ENCODE measurements around the gene CASP8.
"Not testable (repeated sequence)": the region's sequence is repeated elsewhere in the genome, so short reads cannot be mapped to it uniquely, and the experiment has no call there.

CASP8 gene

DNA sequence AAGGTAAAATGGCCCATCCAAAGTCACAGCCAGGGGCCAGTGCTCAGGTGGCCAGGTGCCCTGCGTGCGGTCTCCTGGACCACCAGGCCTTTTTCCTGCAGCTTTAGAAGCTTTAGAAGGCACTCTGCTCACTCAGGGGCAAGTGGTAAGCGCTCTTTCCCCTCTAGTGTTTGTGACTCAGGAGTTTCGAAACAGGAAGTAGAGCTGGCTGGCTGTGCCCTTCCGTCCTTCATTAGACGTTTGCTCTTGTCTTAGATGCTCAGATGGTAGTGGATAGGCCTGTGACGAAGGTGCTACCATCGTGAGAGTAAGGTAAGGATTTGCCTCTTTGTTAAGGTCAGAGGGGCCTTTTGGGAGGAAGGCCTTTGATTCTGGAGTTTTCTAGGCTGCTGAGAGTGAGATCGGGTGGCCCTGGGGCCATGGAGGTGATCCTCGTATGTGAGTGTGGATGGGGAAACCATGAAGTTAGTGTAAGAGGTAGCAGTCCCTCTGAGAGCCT, at the start of gene CASP8:
Gene CASP8, plus strand, starts transcription at position 235 of the 499 bp plus-strand sequence. CDS start 5,951 bp downstream, outside the sequence.
- no peak for DNase-seq (ENCODE audit: low read depth)

DNA sequence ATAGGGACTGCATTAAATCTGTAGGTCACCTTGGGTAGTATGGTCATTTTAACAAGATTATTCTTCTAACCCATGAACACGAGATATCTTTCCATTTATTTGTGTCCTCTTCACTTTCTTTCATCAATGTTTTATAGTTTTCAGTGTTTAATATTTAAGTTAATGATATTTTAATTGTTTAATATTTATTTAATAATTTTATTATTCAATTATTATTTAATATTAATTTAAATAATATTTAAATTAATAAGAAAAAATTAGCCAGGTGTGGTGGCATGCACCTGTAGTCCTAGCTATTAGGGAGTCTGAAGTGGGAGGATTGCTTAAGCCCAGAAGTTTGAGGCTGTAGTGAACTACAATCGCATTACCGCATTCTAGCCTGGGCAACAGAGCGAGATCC, 44.4 kb upstream of the CASP8 start:
- DNase-seq (ENCODE audit: low read depth): no peak

DNA sequence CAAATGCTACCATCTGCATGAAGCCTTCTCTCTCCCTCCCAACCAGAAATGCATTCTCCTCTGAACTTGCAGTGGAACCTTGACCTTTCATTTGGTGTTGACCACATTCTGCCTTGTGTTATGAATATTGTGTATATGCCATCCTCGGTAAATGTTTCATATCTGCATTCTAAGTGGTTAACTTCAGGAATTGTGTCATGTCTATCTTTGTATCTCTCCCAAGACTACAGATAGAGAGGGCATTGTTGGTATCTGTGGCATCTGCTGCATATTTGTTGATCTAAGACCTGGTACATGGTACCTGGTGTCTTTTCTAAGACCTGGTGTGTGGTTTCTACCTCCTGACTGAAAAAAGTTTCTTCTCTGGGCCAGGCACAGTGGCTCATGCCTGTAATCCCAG, 43.4 kb upstream of the CASP8 start:
- DNase-seq (ENCODE audit: low read depth): no peak

DNA sequence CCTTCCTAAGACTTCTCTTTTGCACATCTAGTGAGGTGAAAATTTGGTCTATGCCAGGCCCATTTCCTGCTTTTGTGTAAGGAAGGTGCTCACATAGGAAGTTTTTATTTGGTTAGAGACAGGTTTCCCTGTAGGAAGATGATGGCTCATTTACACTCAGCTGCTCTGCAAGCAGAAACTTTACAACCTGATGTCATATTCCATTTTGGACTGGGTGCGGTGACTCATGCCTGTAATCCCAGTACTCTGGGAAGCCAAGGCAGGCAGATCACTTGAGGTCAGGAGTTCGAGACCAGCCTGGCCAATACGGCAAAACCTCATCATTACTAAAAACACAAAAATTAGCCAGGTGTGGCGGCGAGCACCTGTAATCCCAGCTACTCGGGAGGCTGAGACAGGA, 41.6 kb upstream of the CASP8 start:
- DNase-seq (ENCODE audit: low read depth): no peak

DNA sequence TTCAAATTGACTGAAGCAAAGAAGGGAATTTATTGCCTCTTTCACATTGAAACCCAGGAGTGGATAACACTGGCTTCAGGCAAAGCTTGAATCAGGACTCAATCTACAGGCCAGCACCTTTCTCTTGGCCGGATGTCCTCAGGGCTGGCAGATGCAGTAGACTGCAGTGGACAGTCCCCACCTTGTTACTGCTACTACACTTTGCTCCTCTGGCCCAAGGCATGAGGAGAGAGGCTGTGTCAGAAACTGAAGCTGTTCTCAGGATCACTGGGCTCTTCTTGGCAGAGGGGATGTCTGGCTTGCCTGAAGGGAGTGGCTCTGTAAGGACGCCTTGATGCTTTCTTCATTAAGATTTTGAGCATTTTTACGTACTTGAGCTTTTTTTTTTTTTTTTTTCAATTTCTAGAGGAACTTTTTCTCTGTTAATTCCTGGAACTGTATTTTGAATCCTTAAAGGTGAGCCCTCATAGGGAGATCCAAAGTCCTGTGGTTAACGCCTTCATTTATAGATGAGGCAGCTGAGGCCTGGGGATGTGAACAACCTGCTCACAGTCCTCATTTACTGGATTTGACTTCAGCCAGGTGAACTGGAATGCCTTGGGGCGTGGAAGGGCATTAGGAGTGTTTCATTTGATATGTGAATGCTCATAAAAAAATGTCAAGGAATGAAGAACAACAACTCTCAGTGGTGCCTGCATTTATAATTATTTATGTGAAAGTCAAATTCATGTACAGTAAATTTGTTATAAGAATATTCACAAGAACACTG, 40.8 kb upstream of the CASP8 start:
- DNase-seq (ENCODE audit: low read depth): no peak

DNA sequence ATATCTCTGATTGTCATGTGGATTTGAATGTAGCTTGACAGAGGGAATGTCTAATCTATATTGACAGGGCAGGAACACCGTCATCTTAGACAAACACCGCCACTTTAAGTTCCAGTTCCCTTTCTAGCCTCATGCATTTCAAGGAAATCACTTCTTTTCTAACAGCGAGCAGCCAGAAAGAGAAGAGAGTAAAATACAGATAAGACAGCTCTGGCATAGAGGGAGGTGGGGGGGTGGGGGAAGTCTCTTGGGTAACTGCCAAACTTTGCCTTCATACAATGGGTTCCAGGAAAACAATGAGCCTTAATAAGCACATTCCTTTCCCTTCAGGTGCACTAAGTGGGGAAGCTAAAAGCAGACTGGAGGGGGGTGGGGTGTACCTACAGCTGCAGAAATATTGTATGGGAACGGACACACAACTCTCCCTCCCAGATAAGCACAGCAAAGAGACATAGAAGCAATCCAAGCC, 40.2 kb upstream of the CASP8 start:
- DNase-seq (ENCODE audit: low read depth): no peak

DNA sequence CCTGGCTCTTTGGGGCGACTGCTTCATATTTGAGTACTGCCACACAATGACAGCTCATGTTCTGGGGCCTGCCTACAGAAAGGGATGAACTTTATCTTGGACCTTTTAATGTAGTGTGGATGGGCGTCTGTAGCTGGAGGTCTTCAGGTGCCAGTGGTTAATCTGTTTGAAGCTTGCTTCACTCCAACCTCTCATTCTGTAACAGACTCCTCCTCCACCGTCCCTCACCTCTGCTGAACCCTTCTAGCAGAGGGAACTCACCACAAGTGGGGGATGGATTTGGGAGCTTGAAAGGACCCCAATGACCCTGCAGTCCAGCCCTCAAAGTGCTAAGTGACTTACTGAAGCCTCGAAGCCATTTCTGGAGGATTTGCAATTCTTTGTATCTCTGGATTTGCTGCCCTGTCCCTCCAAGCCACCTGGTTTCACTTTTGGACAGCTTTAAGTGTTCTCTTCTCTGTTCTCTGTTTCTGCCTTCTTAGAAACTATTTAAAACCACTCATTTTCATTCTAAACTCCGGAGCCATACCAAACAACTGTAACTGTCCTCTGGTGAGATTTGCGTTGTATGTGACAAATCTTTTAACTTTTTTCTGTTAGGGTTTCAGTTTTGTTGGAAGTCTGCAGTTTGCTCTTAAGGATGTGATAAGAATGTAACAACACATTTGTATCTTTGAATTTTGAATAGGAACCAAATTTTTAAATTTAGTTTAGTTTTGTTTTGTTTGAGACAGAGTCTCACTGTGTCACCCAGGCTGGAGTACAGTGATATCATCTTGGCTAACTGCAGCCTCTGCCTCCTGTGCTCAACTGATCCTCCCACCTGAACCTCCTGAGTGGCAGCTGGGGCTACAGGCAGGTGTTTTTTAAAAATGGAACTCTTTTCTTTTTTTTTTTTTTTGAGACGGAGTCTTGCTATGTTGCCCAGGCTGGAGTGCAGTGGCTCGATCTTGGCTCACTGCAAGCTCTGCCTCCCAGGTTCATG, 37.0 kb upstream of the CASP8 start:
- DNase-seq (ENCODE audit: low read depth): no peak

DNA sequence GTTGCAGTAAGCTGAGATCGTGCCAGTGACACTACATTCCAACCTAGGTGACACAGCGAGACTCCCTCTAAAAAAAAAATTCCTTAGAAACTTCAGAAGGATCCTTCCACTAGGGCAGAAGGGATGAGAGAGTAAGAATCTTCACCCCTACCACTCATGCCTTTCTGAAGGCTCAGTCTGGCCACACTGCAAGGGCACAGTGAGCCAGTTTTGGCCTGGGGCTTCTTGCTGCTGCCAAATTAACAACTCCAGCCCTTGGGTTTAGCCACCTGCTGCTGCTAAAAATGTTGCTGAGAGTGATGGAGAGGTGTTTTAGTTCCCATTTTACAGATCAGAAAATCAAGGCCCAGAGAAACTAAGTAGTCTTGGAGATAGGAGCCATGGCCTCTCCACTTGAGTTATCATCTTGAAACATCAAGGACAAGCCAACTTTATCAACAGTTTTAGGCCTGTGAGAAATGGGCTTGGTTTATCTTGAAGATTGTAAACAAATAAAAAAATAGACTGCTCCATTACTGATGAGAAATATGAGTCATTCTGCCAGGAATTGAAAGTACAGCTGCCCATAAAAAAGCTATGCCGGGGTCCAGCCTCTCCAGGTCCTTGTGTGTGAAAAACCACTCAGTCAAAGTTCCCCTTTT, 31.9 kb upstream of the CASP8 start:
- no peak for DNase-seq (ENCODE audit: low read depth)

DNA sequence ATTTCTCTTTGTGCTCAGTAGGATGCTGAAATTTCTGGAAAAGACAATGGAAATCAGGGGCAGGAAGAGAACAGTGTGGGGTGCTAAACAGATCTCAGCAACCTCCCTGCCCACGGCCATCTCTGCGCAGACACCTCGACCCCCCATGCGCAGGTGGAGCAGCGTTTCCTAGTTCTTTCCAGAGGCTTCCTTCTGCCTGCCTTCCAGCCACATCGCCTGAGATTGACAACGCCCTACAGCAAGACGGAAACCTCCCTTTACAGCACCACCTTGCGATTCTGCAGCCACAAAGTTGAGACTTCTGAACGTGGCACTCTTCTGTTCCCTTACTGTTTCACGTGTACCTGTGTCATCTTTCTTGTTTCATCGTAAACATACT, 31.4 kb upstream of the CASP8 start:
- DNase-seq (ENCODE audit: low read depth): no peak

DNA sequence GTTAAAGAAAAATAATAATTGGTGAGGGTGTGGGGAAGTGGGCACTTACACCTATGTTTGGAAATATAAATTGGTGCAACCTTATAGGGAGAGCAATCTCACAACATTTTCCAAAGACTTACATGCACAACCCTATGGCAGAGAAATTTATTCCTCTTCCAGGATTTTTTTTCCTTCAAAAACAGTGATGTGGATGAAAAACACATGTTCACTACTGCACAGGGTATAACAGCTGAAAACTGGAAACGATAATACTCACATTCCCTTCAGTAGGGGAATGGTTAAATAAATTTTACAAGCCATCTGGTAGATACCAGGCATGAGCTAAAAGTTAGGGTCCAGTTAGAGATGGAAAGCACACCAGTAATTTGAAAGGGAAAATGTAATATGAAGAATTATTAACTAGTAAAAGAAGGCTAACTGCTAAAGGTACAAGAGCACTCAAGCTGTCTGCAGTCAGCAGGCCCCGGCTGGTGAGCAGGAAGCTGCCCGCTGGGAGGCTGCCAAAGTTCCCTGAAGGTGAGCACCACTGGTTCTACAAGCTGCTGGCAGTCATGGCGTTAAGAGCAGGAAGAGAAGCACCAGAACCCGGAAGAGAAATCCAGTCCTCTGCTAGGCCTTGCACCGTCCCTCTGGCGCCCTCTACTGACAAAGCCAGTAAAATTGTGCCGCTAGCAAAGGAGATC, 28.4 kb upstream of the CASP8 start:
- DNase-seq (ENCODE audit: low read depth): peak; percentile 71

DNA sequence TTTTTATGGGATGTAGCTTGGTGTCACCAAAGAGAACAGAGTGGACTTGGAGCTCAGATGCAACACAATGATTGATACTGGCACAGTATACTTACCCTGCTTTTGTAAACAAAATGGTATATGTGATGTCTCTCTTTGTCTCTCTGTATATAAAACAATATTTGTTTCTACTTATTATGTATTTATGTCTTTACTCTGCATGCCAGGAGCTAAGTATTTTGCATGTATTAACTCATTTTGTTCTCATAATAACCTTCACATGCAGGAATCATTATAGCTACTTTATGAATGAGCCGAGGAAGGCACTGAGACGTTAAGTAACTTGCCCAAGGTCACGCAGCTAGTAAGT, 27.9 kb upstream of the CASP8 start:
- no peak for DNase-seq (ENCODE audit: low read depth)

DNA sequence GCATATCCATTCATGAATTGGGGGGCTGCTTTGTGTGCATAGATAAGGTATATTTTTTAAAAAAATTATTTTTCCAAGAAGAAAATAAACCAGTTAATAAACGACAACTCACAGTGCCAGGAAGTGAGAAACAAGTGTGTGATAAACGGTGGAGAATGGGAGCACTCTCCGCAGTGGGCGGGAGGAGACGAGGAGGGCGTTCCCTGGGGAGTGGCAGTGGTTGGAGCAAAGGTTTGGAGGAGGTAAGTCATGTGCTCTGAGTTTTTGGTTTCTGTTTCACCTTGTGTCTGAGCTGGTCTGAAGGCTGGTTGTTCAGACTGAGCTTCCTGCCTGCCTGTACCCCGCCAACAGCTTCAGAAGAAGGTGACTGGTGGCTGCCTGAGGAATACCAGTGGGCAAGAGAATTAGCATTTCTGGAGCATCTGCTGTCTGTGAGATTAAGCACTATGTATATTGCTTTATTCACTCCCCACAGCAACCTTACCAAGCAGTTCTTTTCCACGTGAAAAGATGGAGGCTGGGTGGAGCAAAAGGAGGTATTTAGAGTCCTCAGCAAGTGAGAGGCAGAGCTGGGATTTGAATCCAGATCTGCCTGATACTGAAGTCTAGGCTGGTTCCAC, 27.0 kb upstream of the CASP8 start:
- DNase-seq (ENCODE audit: low read depth): no peak

DNA sequence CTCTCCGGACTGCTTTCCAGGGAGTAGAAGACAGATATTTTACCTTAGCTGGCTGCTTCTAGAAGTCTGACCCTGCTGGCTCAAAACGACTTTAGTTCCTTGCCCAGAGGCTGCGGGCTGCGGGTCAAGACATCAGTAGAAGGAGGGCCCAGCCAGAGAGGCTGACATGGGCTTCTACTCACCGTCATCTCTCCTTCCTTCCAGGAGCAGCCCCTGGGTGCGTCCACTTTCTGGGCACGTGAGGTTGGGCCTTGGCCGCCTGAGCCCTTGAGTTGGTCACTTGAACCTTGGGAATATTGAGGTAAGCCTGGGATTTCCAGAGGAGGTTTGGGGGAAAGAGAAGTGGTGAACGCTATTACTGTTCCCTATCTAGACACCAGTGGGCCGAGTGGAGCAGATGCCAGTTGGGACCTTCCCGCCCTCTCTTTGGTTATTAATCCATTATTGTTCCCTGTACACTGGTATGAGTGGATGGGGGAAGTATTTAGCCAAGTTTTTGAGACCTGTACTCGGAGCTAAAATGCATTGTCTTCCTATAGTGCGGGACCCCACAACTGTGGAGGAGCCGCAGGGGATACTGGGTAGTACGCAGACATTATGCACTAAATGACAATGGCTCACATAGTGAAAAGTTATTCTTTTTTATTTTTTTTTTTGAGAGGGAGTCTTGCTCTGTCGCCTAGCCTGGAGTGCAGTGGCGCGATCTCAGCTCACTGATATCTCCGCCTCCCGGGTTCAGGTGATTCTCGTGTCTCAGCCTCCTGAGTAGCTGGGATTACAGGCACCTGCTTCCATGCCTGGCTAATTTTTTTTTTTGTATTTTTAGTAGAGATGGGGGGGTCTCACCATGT, 26.3 kb upstream of the CASP8 start:
- no peak for DNase-seq (ENCODE audit: low read depth)

DNA sequence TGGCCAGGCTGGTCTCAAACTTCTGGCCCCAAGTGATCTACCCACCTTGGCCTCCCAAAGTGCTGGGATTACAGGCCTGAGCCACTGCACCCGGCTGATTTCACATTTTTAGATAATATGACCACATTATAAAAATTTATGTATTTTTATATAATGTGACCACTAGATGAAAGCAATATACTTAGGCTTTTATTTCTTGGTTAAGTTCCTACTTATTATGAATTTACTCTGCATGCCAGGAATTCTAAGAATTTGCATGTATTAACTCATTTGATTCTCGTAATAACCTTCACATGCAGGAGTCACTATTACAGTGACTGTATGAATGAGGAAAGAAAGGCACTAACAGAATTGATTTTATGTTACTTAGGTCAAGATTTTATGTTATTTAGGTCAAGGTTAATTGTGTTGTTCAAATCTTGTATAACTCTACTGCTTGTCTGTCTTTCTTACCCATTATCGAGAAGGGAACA, 25.6 kb upstream of the CASP8 start:
- no peak for DNase-seq (ENCODE audit: low read depth)

DNA sequence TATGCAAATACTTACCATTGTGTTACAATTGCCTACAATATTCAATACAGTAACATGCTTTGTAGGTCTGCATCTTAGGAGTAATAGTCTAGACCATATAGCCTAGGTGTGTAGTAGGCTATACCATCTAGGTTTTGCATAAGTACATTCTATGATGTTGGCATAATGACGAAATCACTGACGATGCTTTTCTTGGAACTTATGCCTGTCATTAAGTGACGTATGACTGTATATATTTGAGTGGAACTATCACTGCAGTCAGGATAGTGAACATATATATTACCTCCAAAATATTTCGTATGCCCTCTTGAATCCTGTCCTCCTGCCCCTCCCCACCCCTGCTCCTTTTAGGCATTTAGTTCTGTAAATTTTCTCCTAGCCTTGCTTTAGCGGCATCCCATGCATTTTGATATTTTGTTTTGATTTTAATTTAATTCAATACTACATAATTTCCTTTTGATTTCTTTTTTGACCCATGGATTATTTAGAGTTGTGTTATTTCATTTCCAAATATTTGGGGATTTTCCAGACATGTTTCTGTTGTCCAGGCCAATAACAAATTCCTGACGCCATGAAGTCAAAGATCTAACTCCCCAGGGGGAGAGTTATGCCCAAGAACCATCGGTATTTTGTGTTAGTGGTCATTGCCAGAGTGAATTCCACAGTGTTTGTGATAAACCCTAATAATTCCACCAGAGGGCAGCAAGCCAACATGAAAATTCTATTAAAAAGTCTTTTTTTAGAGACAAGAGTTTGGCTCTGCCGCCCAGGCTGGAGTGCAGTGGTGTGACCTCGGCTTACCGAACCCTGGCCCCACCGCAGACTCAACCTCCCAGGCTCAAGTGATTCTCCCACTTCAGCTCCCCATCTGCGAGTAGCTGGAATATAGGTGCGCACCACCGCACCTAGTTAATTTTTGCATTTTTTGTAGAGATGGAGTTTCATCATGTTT, 24.2 kb upstream of the CASP8 start:
- no peak for DNase-seq (ENCODE audit: low read depth)

DNA sequence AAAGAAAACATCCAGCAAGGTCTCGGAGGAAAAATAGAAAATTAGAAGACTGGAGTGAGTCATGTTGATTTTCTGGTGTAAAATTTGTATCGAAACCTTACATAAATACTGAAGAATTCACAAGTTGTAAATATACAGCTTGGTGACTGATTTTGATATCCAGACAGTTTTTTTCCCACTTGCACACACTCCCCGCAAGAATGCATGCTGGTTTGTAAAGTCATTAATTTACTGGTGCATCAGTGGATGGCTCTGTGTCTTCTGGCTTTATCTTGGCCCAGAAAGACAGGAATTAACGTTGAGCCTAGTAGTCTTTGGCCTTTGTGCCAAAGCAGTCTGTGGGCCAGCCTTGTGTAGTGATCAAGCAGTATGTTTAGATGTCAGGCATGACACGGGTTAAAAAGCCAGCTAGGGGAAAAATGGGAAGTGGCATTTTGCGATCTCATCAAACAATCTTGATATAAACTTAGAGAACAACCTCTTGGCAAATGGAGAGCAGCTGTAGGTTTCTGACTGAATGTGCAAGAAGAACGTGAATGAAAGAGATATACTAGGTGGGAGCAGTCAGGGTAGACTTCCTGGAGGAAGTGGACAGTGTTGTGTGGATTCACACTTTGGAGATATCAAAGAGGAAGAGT, 22.7 kb upstream of the CASP8 start:
- no peak for DNase-seq (ENCODE audit: low read depth)

DNA sequence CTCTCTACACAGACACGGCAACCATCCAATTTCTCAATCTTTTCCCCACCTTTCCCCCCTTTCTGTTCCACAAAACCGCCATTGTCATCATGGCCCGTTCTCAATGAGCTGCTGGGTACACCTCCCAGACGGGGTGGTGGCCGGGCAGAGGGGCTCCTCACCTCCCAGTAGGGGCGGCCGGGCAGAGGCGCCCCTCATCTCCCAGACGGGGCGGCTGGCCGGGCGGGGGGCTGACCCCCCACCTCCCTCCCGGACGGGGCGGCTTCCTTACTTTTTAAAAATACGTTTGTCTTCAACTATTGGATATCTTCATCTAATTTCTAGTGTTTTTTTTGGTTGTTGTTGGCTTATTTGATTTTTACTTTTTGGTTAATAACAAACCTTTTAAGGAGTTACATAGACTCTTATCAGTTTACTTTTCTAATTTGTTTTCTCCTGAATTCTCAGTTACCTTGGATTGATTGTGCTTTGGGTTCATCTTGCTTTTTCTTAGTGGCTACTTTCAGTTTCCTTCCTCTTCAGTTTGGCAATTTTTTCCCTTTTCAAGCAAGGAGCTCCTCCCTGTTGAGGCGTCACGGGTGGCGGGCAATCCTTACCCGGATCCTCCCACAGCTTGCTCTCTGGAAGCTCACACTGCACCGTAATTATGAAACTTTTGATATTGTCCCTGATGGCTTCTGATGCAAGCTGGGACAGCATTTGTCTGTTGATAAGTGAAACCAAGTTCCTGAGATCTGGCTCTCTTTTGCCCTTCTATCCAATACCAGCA, 21.0 kb upstream of the CASP8 start:
- DNase-seq (ENCODE audit: low read depth): not testable (repeated sequence)

Data from non-pigmented ciliary epithelial cell (primary cell).